Calu3 (cell line): ENCODE measurements around the gene KAT2B. TPM values are rescaled to one million over a fixed set of nuclear protein-coding genes. Genes with fewer than 3 reads are reported as not detected.

ENCODE experiments used
- BruUV-seq: library from RNA; stranded (reverse); fragments of 400-500 nt; replicated peaks from 2 replicates; lab custom pipeline; 2021; lab: Mats Ljungman, UMichigan
- CTCF ChIA-PET: fragments of 300-600 bp; sonication (Branson Sonifier 250); formaldehyde crosslinking; loops from one replicate; lab custom pipeline; 2022; ENCODE audit warnings: antibody characterized with exemption; lab: Charles Lee
- DNase-seq: peaks from one replicate; pipeline ENCODE4 v3.0.0; 2022
- H3K27ac Mint-ChIP-seq: one replicate; pipeline ENCODE4 v1.8.0; 2022; ENCODE audit warnings: mixed read lengths; ENCODE audit not compliant: unreplicated experiment
- H3K27me3 Mint-ChIP-seq: one replicate; pipeline ENCODE4 v1.8.0; 2022; ENCODE audit warnings: mixed read lengths; ENCODE audit not compliant: unreplicated experiment
- H3K36me3 Mint-ChIP-seq: one replicate; pipeline ENCODE4 v1.8.0; 2022; ENCODE audit warnings: mild to moderate bottlenecking, moderate library complexity, mixed read lengths; ENCODE audit not compliant: insufficient read depth, unreplicated experiment
- H3K4me1 Mint-ChIP-seq: one replicate; pipeline ENCODE4 v1.8.0; 2022; ENCODE audit warnings: mild to moderate bottlenecking, low read depth, mixed read lengths; ENCODE audit not compliant: unreplicated experiment
- H3K4me3 Mint-ChIP-seq: one replicate; pipeline ENCODE4 v1.8.0; 2022; ENCODE audit warnings: mild to moderate bottlenecking, low read depth, moderate library complexity, mixed read lengths; ENCODE audit not compliant: unreplicated experiment
- H3K9me3 Mint-ChIP-seq: one replicate; pipeline ENCODE4 v1.8.0; 2022; ENCODE audit warnings: low read depth, mixed read lengths; ENCODE audit not compliant: unreplicated experiment
- CTCF ChIP-seq: fragments of 200-600 bp; IDR thresholded peaks from one replicate; pipeline ENCODE4 v1.8.0; 2022; ENCODE audit warnings: antibody characterized with exemption; ENCODE audit not compliant: unreplicated experiment
- intact Hi-C: fragments of 100-400 bp; cut with micrococcal nuclease; formaldehyde crosslinking; loops from one replicate; pipeline ENCODE4 v1.10.0; 2022; ENCODE audit not compliant: unreplicated experiment
- total RNA-seq: library from RNA; stranded (reverse); gene quantifications from 2 replicates; pipeline ENCODE4 v1.2.3, GENCODE V29; 2022

The KAT2B gene
- total RNA-seq, 1 experiment from 2014 or later = 13.8 TPM

GRCh38 chr3:20105513-20106280 is 65.5 kb downstream of the KAT2B start:
- BruUV-seq = no TSS peak
- H3K36me3 Mint-ChIP-seq = no peaks in the 10 kb centered on the region
- no peak for DNase-seq
- peaks cover 9% of the 10 kb centered on the region for H3K4me1 Mint-ChIP-seq
- no peak overlapping the region for H3K27ac Mint-ChIP-seq
- intact Hi-C loops = no loop called here
- H3K27me3 Mint-ChIP-seq = no peaks in the 10 kb centered on the region
- H3K4me3 Mint-ChIP-seq = no peak overlapping the region
- TF ChIP-seq CTCF = no peak
- CTCF ChIA-PET = interaction anchor here (0.7 kb wide), 1 partner anchor 191 kb away, joined by 3 read pairs; no protein-coding TSS in a partner anchor
- H3K9me3 Mint-ChIP-seq = no peaks in the 10 kb centered on the region

GRCh38 chr3:20107722-20108121 is 67.5 kb downstream of the KAT2B start:
- Mint-ChIP-seq H3K9me3 (no peaks in the 10 kb centered on the region), H3K27ac (no peak overlapping the region), H3K36me3 (no peaks in the 10 kb centered on the region), H3K27me3 (no peaks in the 10 kb centered on the region), H3K4me3 (no peak overlapping the region), H3K4me1 (peaks cover 9% of the 10 kb centered on the region)
- intact Hi-C loops = no loop called here
- no peak for DNase-seq
- no peak for TF ChIP-seq CTCF
- CTCF ChIA-PET = interaction anchor here (0.6 kb wide), 2 partner anchors 12 to 496 kb away, joined by 3 read pairs; no protein-coding TSS in a partner anchor
- BruUV-seq = no TSS peak

GRCh38 chr3:20108869-20109268 is 68.6 kb downstream of the KAT2B start:
- no peaks in the 10 kb centered on the region for H3K36me3 Mint-ChIP-seq
- H3K4me3 Mint-ChIP-seq = no peak overlapping the region
- no TSS peak for BruUV-seq
- H3K4me1 Mint-ChIP-seq = peaks cover 9% of the 10 kb centered on the region
- CTCF ChIA-PET = interaction anchor here (1.4 kb wide), 1 partner anchor 10 kb away, joined by 5 read pairs; no protein-coding TSS in a partner anchor
- H3K27me3 Mint-ChIP-seq = no peaks in the 10 kb centered on the region
- TF ChIP-seq CTCF = no peak
- no peaks in the 10 kb centered on the region for H3K9me3 Mint-ChIP-seq
- no peak for DNase-seq
- H3K27ac Mint-ChIP-seq = no peak overlapping the region
- intact Hi-C loops = no loop called here

GRCh38 chr3:20110826-20111225 is 70.6 kb downstream of the KAT2B start:
- intact Hi-C loops = no loop called here
- no TSS peak for BruUV-seq
- no peak for TF ChIP-seq CTCF
- Mint-ChIP-seq H3K9me3 (no peaks in the 10 kb centered on the region), H3K36me3 (no peaks in the 10 kb centered on the region), H3K27ac (no peak overlapping the region), H3K4me3 (no peak overlapping the region), H3K27me3 (no peaks in the 10 kb centered on the region), H3K4me1 (peaks cover 9% of the 10 kb centered on the region)
- no peak for DNase-seq
- CTCF ChIA-PET = no interaction called here
